NCI-H774 (cell line): Measurements from ENCODE around the gene OR56A4.

Experiments
- DNase-seq: peaks from one replicate; lab custom pipeline; 2025; lab: John Stamatoyannopoulos, UW

OR56A4 gene

GRCh38 chr11:6006846-6007245, at the start of gene OR56A4:
TSS of gene OR56A4 (minus strand) at chr11:6006946. CDS start at chr11:6002992, 3,954 bp downstream.
- no peak for DNase-seq

GRCh38 chr11:6055569-6055968, 48.8 kb upstream of the OR56A4 start:
- DNase-seq: no peak

GRCh38 chr11:6052374-6052773, 45.6 kb upstream of the OR56A4 start:
- no peak for DNase-seq

GRCh38 chr11:6040874-6041273, 34.1 kb upstream of the OR56A4 start:
- no peak for DNase-seq

GRCh38 chr11:6030708-6031405, 24.1 kb upstream of the OR56A4 start, which contains the start of gene OR56A1:
TSS of gene OR56A1 (minus strand) at chr11:6030758. CDS start at chr11:6027692, 3,066 bp downstream.
- no peak for DNase-seq

GRCh38 chr11:6027501-6027900, 20.8 kb upstream of the OR56A4 start:
- DNase-seq: no peak

- no peak for DNase-seq
Observed at GRCh38 chr11:6025056-6025455, 18.3 kb upstream of the OR56A4 start.

- peak; percentile 7 for DNase-seq
Observed at GRCh38 chr11:6022956-6023355, 16.2 kb upstream of the OR56A4 start.

GRCh38 chr11:6013042-6013441, 6.3 kb upstream of the OR56A4 start:
- DNase-seq: no peak

- DNase-seq: no peak
Observed at GRCh38 chr11:6012035-6012668, 5.4 kb upstream of the OR56A4 start.

- DNase-seq: no peak
Observed at GRCh38 chr11:6006395-6006794, 351 bp downstream of the OR56A4 start.

GRCh38 chr11:6002202-6002699, 4.5 kb downstream of the OR56A4 start:
- no peak for DNase-seq

- DNase-seq: no peak
Observed at GRCh38 chr11:5994791-5995190, 12.0 kb downstream of the OR56A4 start.

GRCh38 chr11:5992604-5993251, 14.0 kb downstream of the OR56A4 start:
- DNase-seq: no peak

GRCh38 chr11:5992150-5992549, 14.6 kb downstream of the OR56A4 start:
- no peak for DNase-seq

GRCh38 chr11:5989203-5989602, 17.5 kb downstream of the OR56A4 start:
- DNase-seq: no peak

- DNase-seq: no peak
Observed at GRCh38 chr11:5986885-5987284, 19.9 kb downstream of the OR56A4 start, which contains the start of gene OR52L1. TSS of gene OR52L1 (minus strand) at chr11:5986985. CDS start at chr11:5986930, 55 bp downstream.

- no peak for DNase-seq
Observed at GRCh38 chr11:5983443-5983842, 23.3 kb downstream of the OR56A4 start.

GRCh38 chr11:5973530-5973929, 33.2 kb downstream of the OR56A4 start:
- no peak for DNase-seq

GRCh38 chr11:5968394-5968793, 38.4 kb downstream of the OR56A4 start, which contains the start of gene OR56A5:
TSS of gene OR56A5 (minus strand) at chr11:5968494. CDS start at chr11:5968494, 0 bp downstream.
- DNase-seq: no peak

- no peak for DNase-seq
Observed at GRCh38 chr11:5967708-5968107, 39.0 kb downstream of the OR56A4 start.

- DNase-seq: no peak
Observed at GRCh38 chr11:5966958-5967357, 39.8 kb downstream of the OR56A4 start.
